Trophoblast cell (in vitro differentiated cells and primary cell): ENCODE results near the gene SLC10A7.

Source experiments
- DNase-seq, 2 donors: peaks; one replicate each; pipeline ENCODE4 v3.0.0-alpha.2; 2016
- H2AFZ ChIP-seq: 2 replicates; pipeline ENCODE4 v1.6.1; 2013; ENCODE audit warnings: low read length, moderate library complexity, mild to moderate bottlenecking; ENCODE audit not compliant: insufficient read depth, poor library complexity
- H2AK5ac ChIP-seq: 2 replicates; pipeline ENCODE4 v1.6.1; 2013; ENCODE audit warnings: mild to moderate bottlenecking, low read length
- H2BK120ac ChIP-seq: 2 replicates; pipeline ENCODE4 v1.6.1; 2013; ENCODE audit warnings: low read length, mild to moderate bottlenecking, moderate library complexity; ENCODE audit not compliant: insufficient read depth, poor library complexity
- H2BK12ac ChIP-seq: 2 replicates; pipeline ENCODE4 v1.6.1; 2013; ENCODE audit warnings: mild to moderate bottlenecking, low read length, moderate library complexity
- H2BK5ac ChIP-seq: 2 replicates; pipeline ENCODE4 v1.6.1; 2013; ENCODE audit warnings: low read length, low read depth, moderate library complexity, mild to moderate bottlenecking; ENCODE audit not compliant: poor library complexity
- H3K14ac ChIP-seq: 2 replicates; pipeline ENCODE4 v1.6.1; 2013; ENCODE audit warnings: mild to moderate bottlenecking, low read length
- H3K18ac ChIP-seq: 2 replicates; pipeline ENCODE4 v1.6.1; 2013; ENCODE audit warnings: mild to moderate bottlenecking, low read length
- H3K23ac ChIP-seq: 2 replicates; pipeline ENCODE4 v1.6.1; 2013; ENCODE audit warnings: low read length
- H3K27ac ChIP-seq: 2 replicates; pipeline ENCODE4 v1.5.1; 2013; ENCODE audit warnings: low read depth, mild to moderate bottlenecking, inconsistent platforms, low read length, moderate library complexity
- H3K27me3 ChIP-seq: 2 replicates; pipeline ENCODE4 v1.6.1; 2013; ENCODE audit warnings: inconsistent platforms, mild to moderate bottlenecking, low read length, moderate library complexity; ENCODE audit not compliant: insufficient read depth
- H3K36me3 ChIP-seq, 2 experiments: 1 replicate in 1 of 2; 2 replicates in 1 of 2; pipeline ENCODE4 v1.6.1; 2013; ENCODE audit warnings: low read length in 2 of 2, mild to moderate bottlenecking in 2 of 2, moderate library complexity in 1 of 2; ENCODE audit not compliant: insufficient read depth in 2 of 2, control insufficient read depth in 1 of 2
- H3K4ac ChIP-seq: 2 replicates; pipeline ENCODE4 v1.6.1; 2013; ENCODE audit warnings: low read depth, mild to moderate bottlenecking, low read length, moderate library complexity
- H3K4me1 ChIP-seq, 2 experiments: 1 replicate in 1 of 2; 2 replicates in 1 of 2; pipeline ENCODE4 v1.6.1; 2013; ENCODE audit warnings: low read length in 2 of 2, mild to moderate bottlenecking in 2 of 2, moderate library complexity in 1 of 2; ENCODE audit not compliant: insufficient read depth in 2 of 2, control insufficient read depth in 1 of 2
- H3K4me2 ChIP-seq: 2 replicates; pipeline ENCODE4 v1.6.1; 2013; ENCODE audit warnings: inconsistent platforms, mild to moderate bottlenecking, low read length, moderate library complexity
- H3K4me3 ChIP-seq: 2 replicates; pipeline ENCODE4 v1.5.1; 2013; ENCODE audit warnings: mild to moderate bottlenecking, low read depth, low read length, inconsistent platforms
- H3K79me1 ChIP-seq: one replicate; pipeline ENCODE4 v1.6.1; 2013; ENCODE audit warnings: low read length
- H3K79me2 ChIP-seq: 2 replicates; pipeline ENCODE4 v1.6.1; 2013; ENCODE audit warnings: low read length, mild to moderate bottlenecking; ENCODE audit not compliant: control insufficient read depth, insufficient read depth, poor library complexity
- H3K9ac ChIP-seq: 2 replicates; pipeline ENCODE4 v1.6.1; 2013; ENCODE audit warnings: mild to moderate bottlenecking, low read length
- H3K9me3 ChIP-seq: 2 replicates; pipeline ENCODE4 v1.6.1; 2013; ENCODE audit warnings: low read depth, mild to moderate bottlenecking, control low read depth, inconsistent platforms, low read length; ENCODE audit not compliant: insufficient read depth
- H4K12ac ChIP-seq: 2 replicates; pipeline ENCODE4 v1.6.1; 2013; ENCODE audit warnings: low read depth, mild to moderate bottlenecking, low read length, moderate library complexity
- H4K8ac ChIP-seq: 2 replicates; pipeline ENCODE4 v1.6.1; 2013; ENCODE audit warnings: low read depth, mild to moderate bottlenecking, low read length, moderate library complexity
- H4K91ac ChIP-seq: one replicate; pipeline ENCODE4 v1.6.1; 2013; ENCODE audit warnings: low read depth, mild to moderate bottlenecking, low read length, moderate library complexity
- WGBS: extraction: QIAGEN DNeasy Blood & Tissue Kit; methylation state at CpG from one replicate; pipeline ENCODE4 v1.1.7; 2013; ENCODE audit warnings: missing lambda C conversion rate; ENCODE audit not compliant: insufficient read length, insufficient coverage; ENCODE audit errors: extremely low coverage; 5-methylcytosine and 5-hydroxymethylcytosine counted together

The SLC10A7 gene

GRCh38 chr4:146514651-146515357 is 6.9 kb downstream of the SLC10A7 start:
- H3K4ac ChIP-seq, result no peak overlapping the region

GRCh38 chr4:146513548-146513947 is 8.2 kb downstream of the SLC10A7 start:
- H2AK5ac ChIP-seq, result no peak overlapping the region
- WGBS, result no CpG with 5 or more reads among the region's 1 CpG
- no peaks in the 10 kb centered on the region for H3K79me2 ChIP-seq
- peaks cover 0 to 2% of the 10 kb centered on the region in 2 experiments for H3K36me3 ChIP-seq
- H3K14ac ChIP-seq, result no peak overlapping the region
- H2BK5ac ChIP-seq, result no peak overlapping the region
- H3K4me2 ChIP-seq, result no peak overlapping the region
- no peak overlapping the region for H3K27ac ChIP-seq
- H3K9me3 ChIP-seq, result no peaks in the 10 kb centered on the region
- H3K4ac ChIP-seq, result no peak overlapping the region
- no peaks in the 10 kb centered on the region for H3K27me3 ChIP-seq
- no peak overlapping the region for H4K8ac ChIP-seq
- no peaks in the 10 kb centered on the region for H3K4me1 ChIP-seq
- H2BK120ac ChIP-seq, result no peak overlapping the region
- no peak overlapping the region for H4K91ac ChIP-seq
- no peak for DNase-seq
- H3K79me1 ChIP-seq, result no peaks in the 10 kb centered on the region
- no peak overlapping the region for H4K12ac ChIP-seq
- no peak overlapping the region for H3K18ac ChIP-seq
- H3K4me3 ChIP-seq, result no peak overlapping the region
- no peak overlapping the region for H2BK12ac ChIP-seq
- H3K23ac ChIP-seq, result no peak overlapping the region
- no peak overlapping the region for H2AFZ ChIP-seq
- H3K9ac ChIP-seq, result no peak overlapping the region

More at GRCh38 chr4:146514651-146515357, 6.9 kb downstream of the SLC10A7 start:
- peaks cover 0 to 2% of the 10 kb centered on the region in 2 experiments for H3K36me3 ChIP-seq
- no peak overlapping the region for H3K27ac ChIP-seq
- H2BK12ac ChIP-seq, result no peak overlapping the region
- no peak overlapping the region for H2AK5ac ChIP-seq
- H3K9me3 ChIP-seq, result no peaks in the 10 kb centered on the region
- H2BK5ac ChIP-seq, result no peak overlapping the region
- no peak overlapping the region for H3K18ac ChIP-seq
- no peak overlapping the region for H3K14ac ChIP-seq
- no peak overlapping the region for H3K9ac ChIP-seq
- no peak overlapping the region for H3K4me2 ChIP-seq
- H3K79me1 ChIP-seq, result no peaks in the 10 kb centered on the region
- WGBS, result no CpG with 5 or more reads among the region's 7 CpGs
- no peaks in the 10 kb centered on the region for H3K27me3 ChIP-seq
- no peak overlapping the region for H3K23ac ChIP-seq
- H4K91ac ChIP-seq, result no peak overlapping the region
- no peak overlapping the region for H3K4me3 ChIP-seq
- no peak overlapping the region for H2BK120ac ChIP-seq
- H3K4me1 ChIP-seq, result no peaks in the 10 kb centered on the region
- no peaks in the 10 kb centered on the region for H3K79me2 ChIP-seq
- H4K8ac ChIP-seq, result no peak overlapping the region
- no peak overlapping the region for H2AFZ ChIP-seq
- no peak overlapping the region for H4K12ac ChIP-seq
- DNase-seq, result no peak

DNA sequence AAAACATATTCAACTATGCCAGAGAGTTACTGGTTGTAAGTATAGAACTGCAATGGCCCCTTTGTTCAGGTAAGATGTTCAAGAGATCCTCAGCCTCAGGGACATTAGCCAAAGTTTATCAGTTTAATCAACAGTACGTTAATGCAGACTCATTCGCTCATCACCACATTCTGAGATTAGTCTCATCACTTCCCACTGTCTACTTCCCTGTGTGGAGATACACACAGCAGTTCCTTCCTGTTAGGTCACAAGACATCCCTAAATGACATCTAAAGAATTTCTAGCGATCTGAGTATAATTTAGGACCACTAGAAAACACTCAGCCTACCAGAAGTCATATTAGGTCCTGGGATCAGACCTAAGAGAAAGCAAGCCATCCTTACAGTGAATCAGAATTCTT is 10.4 kb downstream of the SLC10A7 start:
- DNase-seq, result no peak
- Histone ChIP-seq H3K18ac (no peak overlapping the region), H2AK5ac (no peak overlapping the region), H3K14ac (no peak overlapping the region), H3K9ac (no peak overlapping the region), H2BK5ac (no peak overlapping the region), H3K9me3 (no peaks in the 10 kb centered on the region), H4K8ac (no peak overlapping the region), H3K79me1 (no peaks in the 10 kb centered on the region), H3K79me2 (no peaks in the 10 kb centered on the region), H4K12ac (no peak overlapping the region), H3K4me2 (no peak overlapping the region), H3K23ac (no peak overlapping the region), H2AFZ (no peak overlapping the region), H3K4me1 (no peaks in the 10 kb centered on the region), H3K27ac (no peak overlapping the region), H3K4me3 (no peak overlapping the region), H4K91ac (no peak overlapping the region), H3K4ac (no peak overlapping the region), H3K27me3 (no peaks in the 10 kb centered on the region), H2BK12ac (no peak overlapping the region), H2BK120ac (no peak overlapping the region), H3K36me3 (no peaks in the 10 kb centered on the region)
- WGBS, result no CpG with 5 or more reads among the region's 3 CpGs

- no peak overlapping the region for H2AK5ac ChIP-seq
- DNase-seq, result no peak
- H3K23ac ChIP-seq, result no peak overlapping the region
These were observed 10.8 kb downstream of the SLC10A7 start for GRCh38 chr4:146510942-146511341.

More at GRCh38 chr4:146510942-146511341, 10.8 kb downstream of the SLC10A7 start:
- Histone ChIP-seq H3K27ac (no peak overlapping the region), H3K14ac (no peak overlapping the region), H2BK120ac (no peak overlapping the region), H3K36me3 (no peaks in the 10 kb centered on the region), H2BK12ac (no peak overlapping the region), H3K9me3 (no peaks in the 10 kb centered on the region), H3K18ac (no peak overlapping the region), H3K79me1 (no peaks in the 10 kb centered on the region), H4K91ac (no peak overlapping the region), H3K4me1 (no peaks in the 10 kb centered on the region), H2AFZ (no peak overlapping the region), H4K8ac (no peak overlapping the region), H4K12ac (no peak overlapping the region), H2BK5ac (no peak overlapping the region), H3K27me3 (no peaks in the 10 kb centered on the region), H3K9ac (no peak overlapping the region), H3K4me3 (no peak overlapping the region), H3K4me2 (no peak overlapping the region), H3K79me2 (no peaks in the 10 kb centered on the region), H3K4ac (no peak overlapping the region)
- WGBS, result no CpG with 5 or more reads among the region's 3 CpGs
